Measurements from ENCODE around the gene REN. TPM values are rescaled to one million over a fixed set of nuclear protein-coding genes. Genes with fewer than 3 reads are reported as not detected.
A peak's percentile ranks its signal among the peaks of the same experiment; 100 is the strongest.

Gene REN
- total RNA-seq, 1 experiment from 2014 or later = not detected

DNA sequence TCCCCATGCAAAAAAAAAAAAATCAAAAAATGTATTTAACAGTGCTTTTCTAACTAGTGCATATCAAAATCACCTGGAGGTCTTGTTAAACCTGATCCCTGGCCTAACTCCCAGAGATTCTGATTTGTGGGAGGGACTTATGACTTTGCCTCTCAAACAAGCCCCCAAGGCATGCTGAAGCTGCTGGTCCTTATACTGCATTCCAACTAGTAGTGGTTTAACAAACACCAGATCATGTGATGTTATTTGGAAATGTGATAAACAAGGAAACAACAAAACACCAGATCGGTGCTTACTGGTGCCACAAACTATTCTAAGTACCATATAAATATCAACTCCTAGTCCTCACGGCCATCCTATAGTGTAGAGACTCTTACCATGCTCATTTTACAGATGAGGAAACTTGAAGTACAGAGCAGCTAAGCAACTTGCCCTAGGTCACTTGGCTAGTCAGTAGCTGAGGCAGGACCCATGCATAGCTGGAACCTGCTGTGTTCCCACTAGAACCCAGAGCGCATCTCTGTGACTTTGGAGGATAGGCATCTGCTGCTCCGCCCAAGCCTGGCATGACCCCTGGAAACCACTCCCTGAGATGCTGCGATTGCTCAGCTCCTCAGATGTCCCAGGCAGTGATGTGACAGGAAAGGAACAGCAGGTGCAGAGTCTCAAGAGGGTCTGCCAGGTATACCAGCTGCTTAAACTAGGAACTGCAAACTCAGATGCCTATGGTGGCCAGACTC lies 55.1 kb downstream of the REN start:
- Histone ChIP-seq H4K91ac (ENCODE audit: insufficient read length, low read depth, low read length) (no peak overlapping the region), H2BK20ac (ENCODE audit: low read depth, low read length, poor library complexity, severe bottlenecking) (no peak overlapping the region), H3K56ac (ENCODE audit: insufficient read length, low read depth, low read length) (no peak overlapping the region), H3T11ph (ENCODE audit: low read length) (no peak overlapping the region), H3K27ac (ENCODE audit: insufficient read length, low read depth, low read length) (no peak overlapping the region), H3K4ac (ENCODE audit: low read depth, low read length) (no peak overlapping the region), H3K18ac (ENCODE audit: insufficient read length, low read depth, low read length) (no peak overlapping the region), H3K79me2 (ENCODE audit: insufficient read depth, low read length) (peaks cover 27% of the 10 kb centered on the region; the same call in 1 of the 2 replicates), H3K79me1 (ENCODE audit: insufficient read depth, low read depth, low read length, poor library complexity, severe bottlenecking) (peaks cover 8% of the 10 kb centered on the region), H4K20me1 (ENCODE audit: control insufficient read depth, insufficient read depth, insufficient read length) (peaks cover 3% of the 10 kb centered on the region), H2BK15ac (ENCODE audit: low read depth, low read length) (no peak overlapping the region), H2AFZ (ENCODE audit: low read length) (no peak overlapping the region), H3K9me3 (ENCODE audit: control insufficient read depth, low read depth, low read length) (no peaks in the 10 kb centered on the region), H3K23ac (ENCODE audit: insufficient read length, low read depth, low read length) (no peak overlapping the region), H3K27me3 (ENCODE audit: insufficient read depth, low read length) (no peaks in the 10 kb centered on the region), H2AK5ac (ENCODE audit: insufficient read length, low read length) (no peak overlapping the region), H3K4me1 (ENCODE audit: insufficient read depth, low read length) (peaks cover 14% of the 10 kb centered on the region; the same call in 1 of the 2 replicates), H2BK12ac (ENCODE audit: insufficient read length, low read depth, low read length) (no peak overlapping the region), H2BK5ac (ENCODE audit: insufficient read length, low read length) (no peak overlapping the region), H4K8ac (replicated peaks; ENCODE audit: insufficient read length, low read depth, low read length) (no peak overlapping the region), H4K5ac (ENCODE audit: insufficient read length, low read depth, low read length) (no peak overlapping the region), H3K9ac (ENCODE audit: extremely low read depth, insufficient read length, low read length) (no peak overlapping the region), H3K14ac (ENCODE audit: insufficient read depth, low read length) (no peak overlapping the region), H3K4me2 (ENCODE audit: insufficient read depth, insufficient read length, low read length) (no peak overlapping the region), H2BK120ac (ENCODE audit: low read depth, low read length, poor library complexity, severe bottlenecking) (no peak overlapping the region), H3K23me2 (ENCODE audit: insufficient read length, low read depth, low read length, poor library complexity, severe bottlenecking) (no peaks in the 10 kb centered on the region)
- H3K36me3 Mint-ChIP-seq (ENCODE audit: insufficient read depth in 1 of 3, low read depth in 3 of 3) = peaks cover 24 to 30% (median 25%) of the 10 kb centered on the region in 3 experiments
- WGBS (ENCODE audit: extremely low coverage, insufficient read length, low lambda C conversion rate) = no CpG with 5 or more reads among the region's 5 CpGs
- no peaks in the 10 kb centered on the region for H3K9me3 Mint-ChIP-seq
- H3K4me3 Mint-ChIP-seq = peak overlapping the region in 1 of 2 experiments; percentile 56; a peak in 2 of 5 replicates
- TF ChIP-seq, protein P1, sequence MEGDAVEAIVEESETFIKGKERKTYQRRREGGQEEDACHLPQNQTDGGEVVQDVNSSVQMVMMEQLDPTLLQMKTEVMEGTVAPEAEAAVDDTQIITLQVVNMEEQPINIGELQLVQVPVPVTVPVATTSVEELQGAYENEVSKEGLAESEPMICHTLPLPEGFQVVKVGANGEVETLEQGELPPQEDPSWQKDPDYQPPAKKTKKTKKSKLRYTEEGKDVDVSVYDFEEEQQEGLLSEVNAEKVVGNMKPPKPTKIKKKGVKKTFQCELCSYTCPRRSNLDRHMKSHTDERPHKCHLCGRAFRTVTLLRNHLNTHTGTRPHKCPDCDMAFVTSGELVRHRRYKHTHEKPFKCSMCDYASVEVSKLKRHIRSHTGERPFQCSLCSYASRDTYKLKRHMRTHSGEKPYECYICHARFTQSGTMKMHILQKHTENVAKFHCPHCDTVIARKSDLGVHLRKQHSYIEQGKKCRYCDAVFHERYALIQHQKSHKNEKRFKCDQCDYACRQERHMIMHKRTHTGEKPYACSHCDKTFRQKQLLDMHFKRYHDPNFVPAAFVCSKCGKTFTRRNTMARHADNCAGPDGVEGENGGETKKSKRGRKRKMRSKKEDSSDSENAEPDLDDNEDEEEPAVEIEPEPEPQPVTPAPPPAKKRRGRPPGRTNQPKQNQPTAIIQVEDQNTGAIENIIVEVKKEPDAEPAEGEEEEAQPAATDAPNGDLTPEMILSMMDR (conservative IDR thresholded peaks at IDR 0.05) = no peak
- DNase-seq = no peak
- H3K4me1 Mint-ChIP-seq = peaks cover 55 to 61% of the 10 kb centered on the region in 2 experiments
- no peaks in the 10 kb centered on the region; the same call in 1 of the 2 replicates for H3K27me3 Mint-ChIP-seq (ENCODE audit: low read depth)
- H3K27ac Mint-ChIP-seq = peak overlapping the region in 1 of 3 experiments; percentile 21; a peak in 1 of 7 replicates

Measured in H9 (cell line).